ENCODE measurements around the gene IL5RA.

IL5RA gene

DNA sequence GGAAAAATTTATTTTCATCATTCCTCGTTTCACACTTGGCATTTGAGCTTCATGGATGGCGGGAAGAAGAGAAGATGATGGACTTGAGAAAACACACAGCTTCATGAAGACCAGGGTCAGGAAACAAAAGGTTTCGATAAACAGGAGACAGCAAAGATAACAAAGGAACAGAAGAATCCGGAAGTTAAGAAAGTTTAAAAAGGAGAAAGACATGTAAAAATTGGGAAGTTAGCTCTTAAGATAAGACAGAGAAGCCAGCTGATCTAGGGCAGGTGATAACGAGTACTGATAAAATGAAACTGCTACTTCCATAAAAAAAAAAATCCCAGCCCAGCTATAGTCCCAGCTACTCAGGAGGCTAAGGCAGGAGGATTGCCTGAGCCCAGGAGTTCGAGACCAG is 23.9 kb downstream of the IL5RA start:
- H3K27ac ChIP-seq (ENCODE audit: low read depth, low read length): no peak overlapping the region
- H3K4me2 ChIP-seq (ENCODE audit: low read length): no peak overlapping the region
- no peaks in the 10 kb centered on the region for H3K79me2 ChIP-seq (ENCODE audit: control insufficient read depth, low read length)
- peaks cover 10% of the 10 kb centered on the region for H3K4me1 ChIP-seq (ENCODE audit: control insufficient read depth, low read length)
- H3K9me3 ChIP-seq (ENCODE audit: control insufficient read depth, insufficient read depth, low read length): no peaks in the 10 kb centered on the region
- TF ChIP-seq EZH2phosphoT487 (IDR thresholded peaks at IDR 0.05; ENCODE audit: borderline replicate concordance, low read length): no peak
- TF ChIP-seq, protein P1, sequence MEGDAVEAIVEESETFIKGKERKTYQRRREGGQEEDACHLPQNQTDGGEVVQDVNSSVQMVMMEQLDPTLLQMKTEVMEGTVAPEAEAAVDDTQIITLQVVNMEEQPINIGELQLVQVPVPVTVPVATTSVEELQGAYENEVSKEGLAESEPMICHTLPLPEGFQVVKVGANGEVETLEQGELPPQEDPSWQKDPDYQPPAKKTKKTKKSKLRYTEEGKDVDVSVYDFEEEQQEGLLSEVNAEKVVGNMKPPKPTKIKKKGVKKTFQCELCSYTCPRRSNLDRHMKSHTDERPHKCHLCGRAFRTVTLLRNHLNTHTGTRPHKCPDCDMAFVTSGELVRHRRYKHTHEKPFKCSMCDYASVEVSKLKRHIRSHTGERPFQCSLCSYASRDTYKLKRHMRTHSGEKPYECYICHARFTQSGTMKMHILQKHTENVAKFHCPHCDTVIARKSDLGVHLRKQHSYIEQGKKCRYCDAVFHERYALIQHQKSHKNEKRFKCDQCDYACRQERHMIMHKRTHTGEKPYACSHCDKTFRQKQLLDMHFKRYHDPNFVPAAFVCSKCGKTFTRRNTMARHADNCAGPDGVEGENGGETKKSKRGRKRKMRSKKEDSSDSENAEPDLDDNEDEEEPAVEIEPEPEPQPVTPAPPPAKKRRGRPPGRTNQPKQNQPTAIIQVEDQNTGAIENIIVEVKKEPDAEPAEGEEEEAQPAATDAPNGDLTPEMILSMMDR (IDR thresholded peaks at IDR 0.05; ENCODE audit: low read depth, low read length, poor library complexity, severe bottlenecking): no peak
- no peaks in the 10 kb centered on the region for H3F3A ChIP-seq (ENCODE audit: control insufficient read depth, insufficient read depth)
- no peaks in the 10 kb centered on the region for H3K36me3 ChIP-seq (ENCODE audit: control insufficient read depth, low read length)
- peaks cover 2% of the 10 kb centered on the region; the same call in 1 of the 2 replicates for H3K27me3 ChIP-seq (ENCODE audit: control insufficient read depth, low read length)
- H4K20me1 ChIP-seq (ENCODE audit: control insufficient read depth, insufficient read depth, low read depth, low read length): no peaks in the 10 kb centered on the region
- no peak overlapping the region for H3K4me3 ChIP-seq (ENCODE audit: low read length)
- no peaks in the 10 kb centered on the region for H3K9me2 ChIP-seq (replicated peaks; ENCODE audit: control insufficient read depth, low read length)

DNA sequence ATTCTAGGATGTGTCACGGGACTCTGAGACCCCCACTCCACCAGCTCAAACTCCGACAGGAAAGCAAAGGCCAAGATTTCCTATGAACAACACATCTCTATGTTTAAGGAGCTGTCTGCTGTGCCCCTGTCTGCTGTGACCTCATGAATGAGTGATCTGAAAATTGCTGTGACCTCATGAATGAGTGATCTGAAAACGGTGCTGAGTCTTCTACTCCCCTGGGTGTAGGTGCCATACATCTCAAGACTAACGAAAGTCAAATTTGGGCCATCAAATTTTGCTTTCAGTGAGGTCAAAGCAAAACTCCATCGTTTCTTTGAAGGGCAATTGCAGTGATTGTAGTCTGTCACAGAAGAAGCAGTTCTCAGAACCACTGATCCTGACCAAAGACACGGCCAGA is 24.4 kb downstream of the IL5RA start:
- no peak for TF ChIP-seq EZH2phosphoT487 (IDR thresholded peaks at IDR 0.05; ENCODE audit: borderline replicate concordance, low read length)
- Histone ChIP-seq H3F3A (ENCODE audit: control insufficient read depth, insufficient read depth) (no peaks in the 10 kb centered on the region), H3K27me3 (ENCODE audit: control insufficient read depth, low read length) (peaks cover 2% of the 10 kb centered on the region; the same call in 1 of the 2 replicates), H3K36me3 (ENCODE audit: control insufficient read depth, low read length) (no peaks in the 10 kb centered on the region), H3K9me2 (replicated peaks; ENCODE audit: control insufficient read depth, low read length) (no peaks in the 10 kb centered on the region), H3K79me2 (ENCODE audit: control insufficient read depth, low read length) (no peaks in the 10 kb centered on the region), H3K4me3 (ENCODE audit: low read length) (no peak overlapping the region), H3K9me3 (ENCODE audit: control insufficient read depth, insufficient read depth, low read length) (no peaks in the 10 kb centered on the region), H3K4me2 (ENCODE audit: low read length) (no peak overlapping the region), H4K20me1 (ENCODE audit: control insufficient read depth, insufficient read depth, low read depth, low read length) (no peaks in the 10 kb centered on the region), H3K4me1 (ENCODE audit: control insufficient read depth, low read length) (peaks cover 10% of the 10 kb centered on the region), H3K27ac (ENCODE audit: low read depth, low read length) (no peak overlapping the region)

DNA sequence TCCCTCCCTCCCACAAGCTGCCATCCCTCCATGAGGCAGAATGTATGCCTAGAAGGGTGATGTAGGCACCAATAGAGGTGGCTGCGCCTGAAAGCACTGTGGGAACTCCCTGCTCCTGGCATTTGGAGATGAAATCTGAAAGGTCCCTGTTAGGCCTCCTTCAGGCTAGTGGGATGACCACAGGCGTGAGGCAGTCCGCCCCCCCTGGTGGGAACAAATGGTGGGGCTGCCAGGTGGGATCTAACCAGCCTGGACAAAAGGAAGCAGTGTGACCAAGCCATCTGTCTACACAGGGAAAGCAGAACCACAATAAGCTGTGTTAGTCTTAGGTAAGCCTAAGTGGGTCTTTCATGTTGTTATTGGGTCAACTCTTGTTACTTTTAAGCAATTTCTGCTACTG is 25.3 kb downstream of the IL5RA start:
- Histone ChIP-seq H3K36me3 (ENCODE audit: control insufficient read depth, low read length) (no peaks in the 10 kb centered on the region), H4K20me1 (ENCODE audit: control insufficient read depth, insufficient read depth, low read depth, low read length) (no peaks in the 10 kb centered on the region), H3K27me3 (ENCODE audit: control insufficient read depth, low read length) (peaks cover 2% of the 10 kb centered on the region; the same call in 1 of the 2 replicates), H3K4me2 (ENCODE audit: low read length) (no peak overlapping the region), H3K9me2 (replicated peaks; ENCODE audit: control insufficient read depth, low read length) (no peaks in the 10 kb centered on the region), H3K79me2 (ENCODE audit: control insufficient read depth, low read length) (no peaks in the 10 kb centered on the region), H3K4me3 (ENCODE audit: low read length) (no peak overlapping the region), H3K27ac (ENCODE audit: low read depth, low read length) (no peak overlapping the region), H3K9me3 (ENCODE audit: control insufficient read depth, insufficient read depth, low read length) (no peaks in the 10 kb centered on the region), H3K4me1 (ENCODE audit: control insufficient read depth, low read length) (peaks cover 10% of the 10 kb centered on the region), H3F3A (ENCODE audit: control insufficient read depth, insufficient read depth) (no peaks in the 10 kb centered on the region)
- TF ChIP-seq, protein P1 (IDR thresholded peaks at IDR 0.05; ENCODE audit: low read depth, low read length, poor library complexity, severe bottlenecking): no peak
- no peak for TF ChIP-seq EZH2phosphoT487 (IDR thresholded peaks at IDR 0.05; ENCODE audit: borderline replicate concordance, low read length)

DNA sequence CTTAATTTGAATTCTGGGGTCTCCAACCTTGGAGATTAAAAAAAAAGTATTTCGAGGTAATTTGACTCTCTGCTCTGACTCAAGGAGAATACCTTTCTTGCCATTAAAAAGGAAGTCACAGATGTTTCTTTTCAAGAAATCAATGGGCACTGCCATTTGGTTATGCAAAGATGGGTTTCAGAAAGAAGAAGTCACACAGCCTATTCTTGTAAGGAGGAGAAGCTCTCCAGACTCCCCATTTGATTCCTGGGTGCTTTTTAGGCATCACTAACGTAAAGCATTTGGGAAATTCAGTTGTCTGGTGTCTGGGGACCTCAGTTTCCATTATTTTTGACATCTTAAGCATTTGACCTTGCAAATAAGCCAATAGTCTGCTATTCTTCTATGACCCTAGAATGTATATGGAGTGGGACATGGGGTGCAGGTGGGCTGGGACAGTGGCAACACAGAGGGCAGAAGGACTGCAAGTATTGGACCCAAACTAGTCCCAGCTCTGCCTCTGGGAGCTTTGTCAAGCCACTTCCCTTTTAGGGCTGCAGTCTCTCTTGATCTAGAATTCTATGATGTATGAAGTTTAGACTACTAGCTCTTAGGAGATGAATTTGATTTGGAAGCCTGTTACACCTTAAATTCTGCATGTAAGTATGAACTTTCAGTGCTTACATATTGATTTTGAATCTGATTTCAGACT is 27.8 kb downstream of the IL5RA start:
- H3K4me1 ChIP-seq (ENCODE audit: control insufficient read depth, low read length): no peaks in the 10 kb centered on the region
- H3K27ac ChIP-seq (ENCODE audit: low read depth, low read length): no peak overlapping the region
- H3K79me2 ChIP-seq (ENCODE audit: control insufficient read depth, low read length): no peaks in the 10 kb centered on the region
- peaks cover 2% of the 10 kb centered on the region; the same call in 1 of the 2 replicates for H3K27me3 ChIP-seq (ENCODE audit: control insufficient read depth, low read length)
- H3F3A ChIP-seq (ENCODE audit: control insufficient read depth, insufficient read depth): no peaks in the 10 kb centered on the region
- no peak overlapping the region for H3K4me3 ChIP-seq (ENCODE audit: low read length)
- no peaks in the 10 kb centered on the region for H3K9me3 ChIP-seq (ENCODE audit: control insufficient read depth, insufficient read depth, low read length)
- no peak overlapping the region for H3K4me2 ChIP-seq (ENCODE audit: low read length)
- H3K9me2 ChIP-seq (replicated peaks; ENCODE audit: control insufficient read depth, low read length): no peaks in the 10 kb centered on the region
- no peaks in the 10 kb centered on the region for H3K36me3 ChIP-seq (ENCODE audit: control insufficient read depth, low read length)
- H4K20me1 ChIP-seq (ENCODE audit: control insufficient read depth, insufficient read depth, low read depth, low read length): no peaks in the 10 kb centered on the region
- no peak for TF ChIP-seq EZH2phosphoT487 (IDR thresholded peaks at IDR 0.05; ENCODE audit: borderline replicate concordance, low read length)
- TF ChIP-seq, protein P1 (IDR thresholded peaks at IDR 0.05; ENCODE audit: low read depth, low read length, poor library complexity, severe bottlenecking): no peak
